A673 (cell line): ENCODE data around the gene DGKD. TPM values are rescaled to one million over a fixed set of nuclear protein-coding genes. Genes with fewer than 3 reads are reported as not detected.
A peak's percentile ranks its signal among the peaks of the same experiment; 100 is the strongest.

Source experiments
- BruUV-seq: library from RNA; stranded (reverse); fragments of 400-500 nt; replicated peaks from 2 replicates; lab custom pipeline; 2021; lab: Mats Ljungman, UMichigan
- CTCF ChIA-PET: fragments of 300-600 bp; sonication (Branson Sonifier 250); formaldehyde crosslinking; loops from one replicate; lab custom pipeline; 2022; ENCODE audit warnings: antibody characterized with exemption; lab: Charles Lee
- POLR2A ChIA-PET: fragments of 300-600 bp; sonication (Branson Sonifier 250); formaldehyde crosslinking; loops from one replicate; lab custom pipeline; 2022; ENCODE audit warnings: antibody characterized with exemption; ENCODE audit not compliant: low non-redundant PET; lab: Charles Lee
- DNase-seq: peaks from one replicate; pipeline ENCODE4 v3.0.0-alpha.2; 2015; ENCODE audit warnings: low spot score
- H3K27ac ChIP-seq: fragments of 200-600 bp; sonication (generic); 2 replicates; pipeline ENCODE4 v1.5.1; 2016; ENCODE audit warnings: mixed run types, low read depth, mild to moderate bottlenecking, mixed read lengths, antibody characterized with exemption, low read length; ENCODE audit not compliant: poor library complexity, severe bottlenecking
- H3K27me3 ChIP-seq: fragments of 200-600 bp; sonication (generic); replicated peaks from 2 replicates; pipeline ENCODE4 v1.6.1; 2017; ENCODE audit warnings: mixed run types, low read depth, mild to moderate bottlenecking, mixed read lengths, antibody characterized with exemption, low read length; ENCODE audit not compliant: insufficient read depth, poor library complexity
- H3K36me3 ChIP-seq: fragments of 200-600 bp; sonication (generic); 2 replicates; pipeline ENCODE4 v1.6.1; 2016; ENCODE audit warnings: mixed run types, mild to moderate bottlenecking, mixed read lengths, antibody characterized with exemption, low read length; ENCODE audit not compliant: insufficient read depth, poor library complexity, severe bottlenecking
- H3K4me1 ChIP-seq: fragments of 200-600 bp; sonication (generic); 2 replicates; pipeline ENCODE4 v1.6.1; 2017; ENCODE audit warnings: mixed run types, mild to moderate bottlenecking, mixed read lengths, antibody characterized with exemption, low read length; ENCODE audit not compliant: insufficient read depth, poor library complexity, severe bottlenecking
- H3K4me3 ChIP-seq: fragments of 200-600 bp; sonication (generic); 2 replicates; pipeline ENCODE4 v1.5.1; 2016; ENCODE audit warnings: low read depth, mixed run types, mild to moderate bottlenecking, mixed read lengths, low read length; ENCODE audit not compliant: poor library complexity, severe bottlenecking
- H3K9me3 ChIP-seq: fragments of 200-600 bp; sonication (generic); 2 replicates; pipeline ENCODE4 v1.6.1; 2016; ENCODE audit warnings: mixed run types, low read depth, mild to moderate bottlenecking, mixed read lengths, antibody characterized with exemption, low read length; ENCODE audit not compliant: poor library complexity, severe bottlenecking
- CTCF ChIP-seq: fragments of 300-800, 200-600 bp; sonication (generic); conservative IDR thresholded peaks from 2 replicates; pipeline ENCODE4 v1.5.1; 2017; ENCODE audit warnings: low read depth, mild to moderate bottlenecking, antibody characterized with exemption, low read length, moderate library complexity, mixed read lengths
- EZH2 ChIP-seq: fragments of 200-600 bp; sonication (generic); IDR thresholded peaks from 2 replicates; pipeline ENCODE4 v1.6.1; 2017; ENCODE audit warnings: borderline replicate concordance, low read depth, mild to moderate bottlenecking, mixed read lengths, antibody characterized with exemption, low read length; ENCODE audit not compliant: poor library complexity, severe bottlenecking
- intact Hi-C: fragments of 100-400 bp; cut with micrococcal nuclease; formaldehyde crosslinking; loops from one replicate; pipeline ENCODE4 v1.10.0; 2022; ENCODE audit not compliant: unreplicated experiment
- total RNA-seq: library from RNA; stranded (reverse); gene quantifications from 2 replicates; pipeline ENCODE4 v1.2.3, GENCODE V29; 2021

The DGKD gene
- total RNA-seq, 1 experiment from 2014 or later = 128 TPM

DNA sequence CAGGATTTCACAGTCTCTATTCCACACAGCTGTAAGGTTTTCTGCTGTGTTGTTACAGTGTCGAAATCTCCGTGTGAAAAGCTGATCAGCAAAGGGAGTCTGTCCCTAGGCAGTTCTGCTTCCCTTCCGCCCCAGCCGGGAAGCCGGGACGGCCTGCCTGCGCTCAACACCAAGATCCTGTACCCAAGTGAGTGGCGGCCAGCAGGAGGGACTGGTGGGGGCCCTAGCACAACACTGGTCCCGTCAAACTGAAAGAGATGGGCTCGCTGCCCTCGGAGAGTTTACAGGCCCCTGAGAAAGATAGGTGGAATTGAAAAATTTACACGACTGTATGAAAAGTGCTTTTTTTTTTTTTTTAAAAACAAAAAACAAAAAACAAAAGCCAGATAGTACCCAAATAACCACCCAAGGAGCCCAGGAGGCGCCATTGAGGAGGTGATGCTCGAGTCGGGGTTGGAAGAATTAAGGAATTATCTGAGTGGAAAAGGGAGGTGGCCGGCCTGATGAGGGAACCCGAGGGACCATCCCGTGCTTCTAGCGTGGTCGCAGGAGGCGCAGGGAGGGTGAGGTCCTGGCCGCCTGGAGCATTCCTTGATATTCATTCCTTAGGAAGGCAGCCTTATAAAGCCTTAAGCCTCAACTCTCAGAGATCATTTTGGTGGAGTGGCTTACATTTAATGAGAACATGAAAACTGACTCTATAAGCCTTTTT is 96.7 kb downstream of the DGKD start:
- TF ChIP-seq CTCF (no peak), EZH2 (no peak)
- BruUV-seq = no TSS peak
- Histone ChIP-seq H3K36me3 (peaks cover 79% of the 10 kb centered on the region), H3K9me3 (no peaks in the 10 kb centered on the region), H3K4me3 (no peak overlapping the region), H3K27ac (no peak overlapping the region), H3K4me1 (peaks cover 7% of the 10 kb centered on the region), H3K27me3 (no peaks in the 10 kb centered on the region)
- no peak for DNase-seq
- intact Hi-C loops = no loop called here
- POLR2A ChIA-PET = no interaction called here
- CTCF ChIA-PET = no interaction called here

DNA sequence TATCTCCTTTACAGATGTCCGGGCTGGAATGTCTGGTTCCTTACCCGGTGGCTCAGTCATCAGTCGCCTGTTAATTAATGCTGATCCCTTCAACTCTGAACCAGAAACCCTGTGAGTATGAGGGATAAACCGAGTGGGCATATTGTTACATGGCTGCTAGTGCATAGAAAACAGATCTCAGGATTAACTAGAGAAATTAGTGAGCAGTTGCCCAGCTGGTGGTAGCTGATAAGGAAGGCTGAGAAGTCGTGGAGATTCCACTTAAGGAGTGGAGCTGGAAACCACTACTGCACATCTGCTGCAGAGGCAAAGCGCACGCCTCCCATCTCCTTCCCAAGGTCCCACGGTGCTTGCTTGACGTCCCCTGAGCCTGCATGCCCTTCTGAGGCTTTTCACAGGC is 97.7 kb downstream of the DGKD start:
- Histone ChIP-seq H3K4me3 (no peak overlapping the region), H3K9me3 (no peaks in the 10 kb centered on the region), H3K27me3 (no peaks in the 10 kb centered on the region), H3K36me3 (peaks cover 89% of the 10 kb centered on the region), H3K4me1 (peaks cover 7% of the 10 kb centered on the region), H3K27ac (no peak overlapping the region)
- CTCF ChIA-PET = no interaction called here
- POLR2A ChIA-PET = no interaction called here
- BruUV-seq = no TSS peak
- intact Hi-C loops = no loop called here
- TF ChIP-seq EZH2 (no peak), CTCF (no peak)
- DNase-seq = no peak

- no TSS peak for BruUV-seq
- ChIA-PET CTCF (no interaction called here), POLR2A (no interaction called here)
- Histone ChIP-seq H3K4me3 (no peak overlapping the region), H3K27ac (peak overlapping the region; percentile 41), H3K9me3 (no peaks in the 10 kb centered on the region), H3K4me1 (peaks cover 7% of the 10 kb centered on the region), H3K36me3 (peaks cover 92% of the 10 kb centered on the region), H3K27me3 (no peaks in the 10 kb centered on the region)
- TF ChIP-seq EZH2 (no peak), CTCF (no peak)
- DNase-seq = no peak
- intact Hi-C loops = no loop called here
These were observed 99.0 kb downstream of the DGKD start for GRCh38 chr2:233453111-233453915.
